Measurements from ENCODE around the gene CELF1.

- TF ChIP-seq CTCF (IDR thresholded peaks at IDR 0.05; ENCODE audit: low read length) (no peak), EZH2 (IDR thresholded peaks at IDR 0.05; ENCODE audit: borderline replicate concordance, low read length) (no peak)
These were observed 45.2 kb downstream of the CELF1 start for GRCh38 chr11:47507563-47508239.
